Measurements from ENCODE around the gene SORD.
"Not testable (repeated sequence)": the region's sequence is repeated elsewhere in the genome, so short reads cannot be mapped to it uniquely, and the experiment has no call there.

SORD gene

GRCh38 chr15:45069942-45070360, 47.0 kb downstream of the SORD start:
- not testable (repeated sequence) for DNase-seq

GRCh38 chr15:45073602-45074001, 50.6 kb downstream of the SORD start:
- not testable (repeated sequence) for DNase-seq

- not testable (repeated sequence) for DNase-seq
Observed at GRCh38 chr15:45075440-45076320, 52.7 kb downstream of the SORD start.

DNA sequence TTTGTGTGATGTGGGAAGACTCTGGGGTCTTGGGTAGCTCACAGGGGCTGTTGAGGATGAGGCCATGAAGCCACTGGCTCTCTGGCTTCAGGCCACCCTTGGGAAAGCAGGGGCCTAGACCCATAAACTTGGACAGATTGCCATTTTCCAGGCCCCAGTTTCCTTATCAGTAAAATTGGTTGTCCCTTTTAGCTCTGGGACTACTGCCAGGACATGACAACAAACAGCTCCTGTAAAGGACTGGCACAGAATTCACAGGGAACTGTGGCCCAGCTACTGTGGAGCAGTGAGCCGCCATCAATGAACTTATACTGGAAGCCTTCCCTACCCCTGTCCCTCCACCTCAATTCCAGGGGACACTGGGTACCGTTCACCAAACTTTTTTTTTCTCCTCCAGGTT, 54.4 kb downstream of the SORD start:
- DNase-seq: not testable (repeated sequence)

DNA sequence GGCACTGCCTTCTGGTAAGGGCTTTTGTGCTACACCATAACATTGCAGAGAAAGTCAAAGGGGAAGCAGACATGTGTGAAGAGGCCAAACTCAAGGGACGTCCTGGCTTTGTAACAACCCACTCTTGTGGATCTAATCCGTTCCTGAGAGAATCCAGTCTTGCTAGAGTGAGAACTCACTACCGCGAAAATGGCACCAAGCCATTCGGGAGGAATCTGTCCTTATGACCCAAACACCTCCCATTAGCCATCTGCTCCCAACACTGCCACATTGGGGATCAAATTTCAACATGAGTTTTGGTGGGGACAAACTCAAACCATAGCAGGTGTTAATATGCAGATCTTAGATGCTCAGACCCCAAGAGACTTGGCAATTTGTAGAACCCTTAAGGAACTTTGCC, 56.2 kb downstream of the SORD start:
- DNase-seq: not testable (repeated sequence)

DNA sequence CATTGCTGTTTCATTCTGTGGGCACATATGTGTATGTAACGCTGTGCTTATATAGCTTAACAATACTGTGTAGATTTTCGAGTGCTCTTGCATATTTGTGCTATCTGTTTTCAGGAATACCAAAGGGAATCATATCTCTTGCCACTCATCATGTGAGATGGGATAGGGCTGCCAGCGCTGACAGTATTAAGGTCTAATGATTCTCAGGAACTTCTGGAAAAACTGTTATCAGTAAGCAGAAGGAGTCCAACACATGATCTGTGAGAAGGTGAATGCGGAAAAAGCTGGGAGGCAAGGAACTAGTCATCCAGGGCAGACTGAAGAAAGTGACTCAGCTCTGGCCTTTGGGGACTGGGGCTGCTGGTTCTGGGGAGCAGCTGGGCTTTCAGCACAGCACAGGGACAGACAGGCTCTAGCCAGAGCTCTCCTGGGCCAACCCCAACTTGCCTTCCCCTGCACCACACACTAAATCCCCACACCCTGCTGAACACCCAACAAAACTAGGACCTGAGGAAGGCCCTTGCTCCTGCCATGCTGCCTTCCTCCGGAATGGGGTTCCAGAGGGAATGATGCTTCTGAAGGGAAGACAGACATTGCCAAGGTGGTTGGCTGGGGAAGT, 56.7 kb downstream of the SORD start:
- DNase-seq: not testable (repeated sequence)

DNA sequence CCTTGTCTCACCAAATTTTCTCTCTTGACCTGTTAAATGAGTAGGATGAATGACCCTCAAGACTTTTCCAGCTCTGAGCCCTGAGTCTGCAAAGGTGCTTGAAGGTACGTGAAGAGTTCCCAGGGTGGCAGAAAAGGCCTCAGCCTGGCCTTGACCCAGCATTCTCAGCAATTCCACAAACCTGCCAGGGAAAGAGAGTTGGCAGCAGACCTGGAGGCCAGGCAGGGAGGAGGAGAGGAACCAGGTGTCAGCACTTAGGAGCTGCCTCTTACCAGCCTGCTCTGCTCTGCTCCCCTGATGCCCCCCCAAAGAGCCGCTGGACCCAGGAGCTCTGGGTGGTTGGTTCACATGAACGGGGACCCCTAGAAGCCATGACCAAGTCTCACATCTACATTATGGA, 57.6 kb downstream of the SORD start:
- DNase-seq: not testable (repeated sequence)

- DNase-seq: not testable (repeated sequence)
Observed at GRCh38 chr15:45082412-45082811, 59.4 kb downstream of the SORD start.

GRCh38 chr15:45083223-45083622, 60.2 kb downstream of the SORD start:
- DNase-seq: no peak

GRCh38 chr15:45084163-45084562, 61.2 kb downstream of the SORD start:
- DNase-seq: no peak

GRCh38 chr15:45087513-45087912, 64.5 kb downstream of the SORD start:
- no peak for DNase-seq

DNA sequence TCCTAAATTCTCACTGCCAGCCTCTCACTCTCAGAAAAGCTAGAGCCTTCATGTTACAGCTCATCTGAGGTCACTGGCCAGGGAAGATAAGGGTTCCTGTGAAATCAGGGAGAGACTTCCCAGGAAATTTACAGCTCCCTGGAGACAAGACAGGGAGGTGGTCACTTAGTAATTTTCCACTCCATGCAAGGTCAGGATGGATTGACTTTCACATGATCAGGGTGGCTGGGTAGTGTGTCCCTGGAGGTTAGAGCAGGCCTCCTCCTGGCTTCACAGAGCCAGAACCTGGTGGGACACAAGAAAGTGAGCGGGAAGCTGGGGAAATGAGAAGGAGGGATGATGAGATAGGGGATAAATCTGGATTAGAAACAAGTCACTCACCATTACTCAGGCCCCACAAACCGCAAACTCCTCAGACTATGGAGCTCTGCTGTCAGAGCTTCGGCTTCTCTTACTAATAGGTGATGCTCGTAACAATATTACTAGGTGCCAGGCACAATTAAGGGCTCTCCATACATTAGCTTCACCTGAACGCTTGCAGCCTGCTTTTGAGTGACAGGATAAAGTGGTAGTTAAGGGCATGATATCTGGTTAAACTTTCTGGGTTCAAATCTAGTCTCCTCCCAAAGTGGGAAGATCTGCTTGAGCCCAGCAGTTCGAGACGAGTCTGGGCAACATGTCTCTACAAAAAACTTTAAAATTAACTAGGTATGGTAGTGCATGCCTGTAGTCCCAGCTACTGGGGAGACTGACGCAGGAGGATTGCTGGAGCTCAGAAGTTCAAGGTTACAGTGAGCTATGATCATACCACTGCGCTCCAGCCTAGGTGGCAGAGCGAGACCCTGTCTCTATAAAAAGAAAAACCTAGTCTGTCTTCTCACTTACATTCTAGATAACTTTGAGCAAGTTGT, 66.1 kb downstream of the SORD start:
- no peak for DNase-seq

DNA sequence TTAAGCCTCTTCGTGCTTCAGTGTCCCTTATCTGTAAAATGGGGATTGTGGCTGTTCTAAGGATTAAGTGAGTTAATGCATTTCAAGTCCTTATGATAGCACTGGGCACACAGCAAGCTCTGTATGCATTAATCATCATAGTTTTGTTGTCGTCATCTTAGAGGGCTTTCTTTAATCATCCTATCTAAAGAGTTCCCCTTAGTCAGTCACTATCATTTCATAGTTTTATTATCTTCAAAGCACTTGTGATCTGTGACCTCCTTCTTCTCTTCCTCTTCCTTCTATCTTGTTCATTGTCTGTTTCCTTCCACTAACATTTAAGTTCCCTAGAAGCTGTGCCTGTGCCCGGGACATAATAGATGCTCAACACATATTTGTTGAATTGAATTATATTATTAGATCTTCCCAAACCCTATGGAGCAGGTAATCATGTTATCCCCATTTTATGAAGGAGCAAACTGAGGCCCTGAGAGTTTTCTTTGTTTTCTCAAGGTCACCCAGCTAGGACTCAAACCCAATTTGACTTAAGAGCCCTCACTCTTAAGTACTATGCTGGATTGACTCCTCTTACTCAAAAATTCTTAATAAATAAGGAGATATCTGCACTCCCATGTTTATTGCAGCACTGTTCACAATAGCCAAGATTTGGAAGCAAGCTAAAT, 66.8 kb downstream of the SORD start:
- DNase-seq: no peak

DNA sequence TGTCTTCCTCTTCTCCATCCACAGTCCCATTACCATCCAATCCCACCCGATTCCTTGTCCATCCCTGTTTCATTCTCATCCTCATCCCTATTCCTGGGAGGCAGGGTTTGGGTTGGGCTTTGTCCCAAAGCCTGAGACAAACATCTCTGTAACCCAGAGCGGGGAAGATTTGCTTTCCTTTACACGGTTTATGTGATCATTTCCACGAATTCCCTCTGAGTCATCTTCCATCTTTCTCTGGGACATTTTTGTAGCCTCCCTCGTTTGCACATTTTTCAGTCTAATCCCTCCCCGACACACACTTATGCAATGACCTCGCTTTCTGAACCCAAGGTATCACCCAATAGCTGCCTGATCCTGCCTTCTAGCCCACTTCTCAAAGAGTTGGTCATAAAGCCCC, 68.2 kb downstream of the SORD start:
- no peak for DNase-seq

DNA sequence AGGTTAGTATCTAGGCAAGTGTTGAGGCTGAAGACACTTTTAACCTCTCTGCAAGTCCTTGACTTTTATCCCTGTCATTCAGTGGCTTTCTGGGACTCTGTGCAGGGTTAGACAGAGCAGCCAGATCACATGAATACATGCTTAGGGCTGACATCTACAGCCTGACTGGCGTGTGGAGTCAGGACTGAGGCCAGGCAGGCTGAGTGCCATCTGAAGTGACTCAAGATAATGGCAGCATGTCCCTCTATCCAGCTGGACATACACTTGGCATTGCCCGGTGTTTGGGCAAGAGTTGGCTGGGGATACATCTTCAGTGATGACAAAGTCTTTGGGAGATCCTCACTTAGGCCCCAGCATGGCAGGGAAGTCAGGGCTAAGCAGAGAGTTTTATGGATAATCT, 68.6 kb downstream of the SORD start:
- DNase-seq: no peak

- no peak for DNase-seq
Observed at GRCh38 chr15:45093013-45093412, 70.0 kb downstream of the SORD start.

DNA sequence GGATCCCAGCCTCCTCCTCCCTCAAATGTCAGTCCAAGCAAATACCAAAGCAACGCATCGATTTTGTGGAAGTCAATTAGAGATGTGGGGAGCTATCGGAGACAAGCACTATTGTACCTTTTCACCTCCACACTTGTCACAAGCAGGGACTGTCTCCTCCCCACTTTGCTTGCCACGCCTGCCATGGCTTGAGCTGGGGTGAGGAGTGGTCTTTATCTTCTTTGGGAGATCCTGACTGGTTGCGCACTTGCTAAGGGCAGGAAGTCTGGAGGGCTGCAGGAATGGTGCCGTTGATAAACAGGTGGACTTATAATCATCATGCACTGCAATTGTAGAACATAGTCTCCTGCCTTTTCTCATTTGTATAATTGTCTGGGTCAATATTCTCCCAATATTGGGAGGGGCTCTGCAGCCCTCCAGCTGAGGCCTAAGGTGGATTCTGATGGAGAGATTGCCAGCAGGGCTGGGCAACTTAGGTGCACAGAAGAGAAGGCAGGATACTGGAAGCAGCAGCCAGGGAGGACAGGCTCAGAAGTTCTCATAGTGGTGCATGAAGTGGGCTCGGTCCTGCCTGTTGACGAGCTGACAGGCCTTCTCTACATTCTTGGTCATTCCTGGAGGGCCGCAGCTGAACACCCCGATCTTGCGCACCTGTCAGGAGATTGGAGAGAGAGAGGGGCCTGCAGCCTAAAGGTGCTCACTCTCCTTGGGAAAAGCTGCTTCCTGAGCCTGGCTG, 70.8 kb downstream of the SORD start:
- DNase-seq: no peak

- no peak for DNase-seq
Observed at GRCh38 chr15:45094358-45094730, 71.3 kb downstream of the SORD start.

DNA sequence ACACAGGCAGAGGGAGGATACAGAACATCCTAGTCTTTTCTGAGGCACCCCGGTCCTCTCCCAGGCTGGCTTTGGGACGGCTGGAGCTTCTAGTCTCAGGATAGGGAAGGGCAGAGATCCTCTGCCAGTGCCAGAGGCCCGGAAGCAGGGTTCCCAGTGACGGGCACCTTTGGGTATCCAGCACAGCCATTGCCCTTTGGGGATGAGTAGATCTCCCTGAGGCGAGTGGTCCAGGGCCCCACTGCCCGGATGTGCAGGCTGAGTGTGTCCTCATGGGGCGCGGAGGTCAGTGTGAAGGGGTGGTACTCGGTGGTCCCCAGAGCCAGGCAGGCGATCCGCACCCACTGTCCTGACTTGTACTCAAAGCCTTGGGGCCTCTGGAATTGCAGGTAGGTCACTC, 72.7 kb downstream of the SORD start:
- DNase-seq: no peak

- no peak for DNase-seq
Observed at GRCh38 chr15:45097466-45097865, 74.5 kb downstream of the SORD start.

DNA sequence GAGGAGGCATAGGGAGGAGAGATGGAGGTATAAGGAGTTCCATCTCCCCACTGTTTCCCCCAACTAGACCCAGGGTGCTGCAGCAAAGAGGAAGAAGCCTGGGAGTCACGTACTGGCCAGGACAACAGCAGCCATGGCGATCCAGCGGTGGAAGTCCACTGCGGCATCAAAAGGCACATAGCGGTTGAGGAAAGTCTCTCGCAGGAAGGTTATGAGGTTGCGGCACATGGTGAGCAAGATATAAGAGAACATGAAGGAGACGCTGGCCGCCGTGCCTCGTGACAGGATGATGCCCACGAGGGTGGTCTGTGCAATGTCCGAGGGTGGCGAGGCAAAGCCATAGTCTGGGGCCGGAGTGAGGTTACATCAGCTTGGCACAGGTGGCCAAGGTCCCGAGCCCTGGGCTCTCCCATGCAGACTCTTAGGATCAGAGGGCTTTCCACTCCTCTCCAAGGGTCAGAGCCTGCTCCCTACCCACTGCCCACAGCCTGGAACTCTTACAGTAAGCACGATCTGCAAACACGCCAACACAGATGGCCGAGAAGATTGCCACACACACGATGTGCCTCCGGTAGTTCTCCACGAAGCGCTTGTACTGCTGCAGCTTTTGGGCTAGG, 76.7 kb downstream of the SORD start:
- no peak for DNase-seq

Data from NCI-H2107 (cell line).